CD4-positive, alpha-beta T cell treated with Interleukin-17A for 4 hours (primary cell): ENCODE measurements around the gene C1orf50.
A peak's percentile ranks its signal among the peaks of the same experiment; 100 is the strongest.
"Not testable (repeated sequence)": the region's sequence is repeated elsewhere in the genome, so short reads cannot be mapped to it uniquely, and the experiment has no call there.

Experiments used
- DNase-seq: peaks from one replicate; pipeline ENCODE4 v3.0.0-alpha.2; 2020; ENCODE audit warnings: mixed read lengths

C1orf50 gene

GRCh38 chr1:42807056-42807668, 40.1 kb downstream of the C1orf50 start:
- DNase-seq = no peak

GRCh38 chr1:42814815-42815214, 47.8 kb downstream of the C1orf50 start:
- not testable (repeated sequence) for DNase-seq

GRCh38 chr1:42815941-42816584, 49.0 kb downstream of the C1orf50 start:
- peak; percentile 20 for DNase-seq

GRCh38 chr1:42816585-42817439, 49.8 kb downstream of the C1orf50 start, which contains the start of the genes ERMAP and SVBP:
Gene ERMAP (plus strand): TSS chr1:42817122. CDS start chr1:42830449, 13,327 bp downstream.
Gene SVBP (minus strand): TSS chr1:42817397. CDS start chr1:42816544, 853 bp downstream.
- DNase-seq = peak; percentile 98

GRCh38 chr1:42817440-42817767, 50.4 kb downstream of the C1orf50 start:
- no peak for DNase-seq

- DNase-seq = no peak
Measured at GRCh38 chr1:42817976-42818375, 50.9 kb downstream of the C1orf50 start.

GRCh38 chr1:42820813-42821212, 53.8 kb downstream of the C1orf50 start:
- no peak for DNase-seq

- no peak for DNase-seq
Measured at GRCh38 chr1:42821690-42822089, 54.6 kb downstream of the C1orf50 start.

GRCh38 chr1:42822800-42823392, 55.8 kb downstream of the C1orf50 start:
- no peak for DNase-seq

- no peak for DNase-seq
Measured at GRCh38 chr1:42824481-42825035, 57.5 kb downstream of the C1orf50 start.

GRCh38 chr1:42825036-42825851, 58.2 kb downstream of the C1orf50 start:
- no peak for DNase-seq
